HG03159 (cell line): Measurements from ENCODE around the gene KLHL30.

Experiments
- ATAC-seq: cut with Tn5 transposase; IDR thresholded peaks from one replicate; pipeline ENCODE4 v1.9.1; 2021; ENCODE audit warnings: mild to moderate bottlenecking, moderate library complexity; ENCODE audit not compliant: unreplicated experiment

Gene KLHL30

GRCh38 chr2:238172439-238172838 is 34.0 kb downstream of the KLHL30 start:
- ATAC-seq = no peak

- no peak for ATAC-seq
These were observed 35.2 kb downstream of the KLHL30 start for GRCh38 chr2:238173692-238174091.

GRCh38 chr2:238174291-238174690 is 35.8 kb downstream of the KLHL30 start:
- no peak for ATAC-seq

GRCh38 chr2:238174701-238175100 is 36.2 kb downstream of the KLHL30 start:
- no peak for ATAC-seq

- ATAC-seq = no peak
These were observed 38.1 kb downstream of the KLHL30 start for GRCh38 chr2:238176613-238177012.

GRCh38 chr2:238180554-238180953 is 42.1 kb downstream of the KLHL30 start:
- ATAC-seq = no peak

GRCh38 chr2:238182362-238182761 is 43.9 kb downstream of the KLHL30 start:
- ATAC-seq = no peak

- no peak for ATAC-seq
These were observed 45.4 kb downstream of the KLHL30 start for GRCh38 chr2:238183821-238184220.

GRCh38 chr2:238187618-238188548 is 49.4 kb downstream of the KLHL30 start:
- no peak for ATAC-seq

- no peak for ATAC-seq
These were observed 52.0 kb downstream of the KLHL30 start for GRCh38 chr2:238190445-238190844.
